Heart left ventricle (tissue), 13 donors: ENCODE data around the gene BMX.

Experiments used
- POLR2A ChIP-seq, 2 donors: fragments of 450-650 bp; IDR thresholded peaks; one replicate each; pipeline ENCODE4 v1.6.1; 2017; ENCODE audit warnings: antibody characterized with exemption in 2 of 2, mild to moderate bottlenecking in 2 of 2, moderate library complexity in 2 of 2
- TF ChIP-seq, protein P1 (sequence below), 12 donors: fragments of 200-600 bp; sonication (generic) in 4 of 12; IDR thresholded peaks; one replicate each; pipeline versions ENCODE4 v1.5.0 to v1.8.0; 2018 to 2022; ENCODE audit warnings: antibody characterized with exemption in 12 of 12, mild to moderate bottlenecking in 5 of 12
- donor health status: ischemic (EF 13 %, LVEDD 7.1; RV severe dilation, severe dysfunction).
- donor health status: DM: no; HTN: yes; CAD: no.
- donor health status: DM: no; HTN: no; CAD: no.
- donor health status: ischemic (EF 25% LVEDD 6.9; RV normal size, moderate dysfunction).
- donor health status: ischemic (EF 25% LVEDD 5.7; RV mildly dilated, moderate dysfunction).
- donor health status: ischemic (EF 35%, LVEDD 5.7; RV mildly dilated, moderate dysfunction).
- donor health status: nonischemic (EF 11% LVEDD 7.7; RV severe dilation, severe dysfunction).
- donor health status: DM: yes; HTN: yes; CAD: no.
- donor health status: PGD.
- donor health status: ischemic (EF 29% LVEDD 5.4; RV normal size, mild dysfunction).
- donor health status: nonischemic (EF 23%, LVEDD 6.1; RV moderate dilation, normal function).

DNA sequence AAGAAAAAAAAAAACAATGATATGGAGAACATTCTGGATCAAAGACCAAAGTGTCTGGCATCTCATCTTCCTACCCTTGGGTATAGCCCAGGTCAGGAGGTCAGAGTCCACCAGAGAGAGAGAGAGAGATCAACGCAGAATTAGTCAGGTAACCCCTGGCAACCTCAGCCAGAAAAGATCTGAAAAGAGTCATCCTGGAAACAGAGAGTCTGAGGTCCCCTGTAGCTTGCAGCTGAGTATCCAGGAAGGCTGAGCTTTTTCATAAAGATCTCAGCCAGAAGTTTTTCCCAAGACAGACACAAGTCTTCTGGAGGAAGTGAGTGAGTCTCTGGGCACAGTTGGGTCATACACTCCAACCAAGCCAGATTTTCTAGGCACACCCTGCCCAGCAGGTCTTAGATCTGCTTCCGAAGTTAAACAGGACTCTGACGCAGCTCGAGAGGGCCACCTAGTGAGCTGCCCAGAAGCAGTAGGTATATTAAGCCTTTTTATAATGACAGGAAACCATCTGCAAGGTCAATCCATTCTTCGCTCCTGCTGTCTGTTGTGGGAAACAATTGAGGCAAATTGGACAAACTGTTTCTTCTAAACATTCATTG lies 64.5 kb downstream of the BMX start:
- TF ChIP-seq, protein P1, sequence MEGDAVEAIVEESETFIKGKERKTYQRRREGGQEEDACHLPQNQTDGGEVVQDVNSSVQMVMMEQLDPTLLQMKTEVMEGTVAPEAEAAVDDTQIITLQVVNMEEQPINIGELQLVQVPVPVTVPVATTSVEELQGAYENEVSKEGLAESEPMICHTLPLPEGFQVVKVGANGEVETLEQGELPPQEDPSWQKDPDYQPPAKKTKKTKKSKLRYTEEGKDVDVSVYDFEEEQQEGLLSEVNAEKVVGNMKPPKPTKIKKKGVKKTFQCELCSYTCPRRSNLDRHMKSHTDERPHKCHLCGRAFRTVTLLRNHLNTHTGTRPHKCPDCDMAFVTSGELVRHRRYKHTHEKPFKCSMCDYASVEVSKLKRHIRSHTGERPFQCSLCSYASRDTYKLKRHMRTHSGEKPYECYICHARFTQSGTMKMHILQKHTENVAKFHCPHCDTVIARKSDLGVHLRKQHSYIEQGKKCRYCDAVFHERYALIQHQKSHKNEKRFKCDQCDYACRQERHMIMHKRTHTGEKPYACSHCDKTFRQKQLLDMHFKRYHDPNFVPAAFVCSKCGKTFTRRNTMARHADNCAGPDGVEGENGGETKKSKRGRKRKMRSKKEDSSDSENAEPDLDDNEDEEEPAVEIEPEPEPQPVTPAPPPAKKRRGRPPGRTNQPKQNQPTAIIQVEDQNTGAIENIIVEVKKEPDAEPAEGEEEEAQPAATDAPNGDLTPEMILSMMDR (IDR thresholded peaks at IDR 0.05) = peak; percentile 29 to 67 (median 57)
- TF ChIP-seq POLR2A (IDR thresholded peaks at IDR 0.05) = no peak
